ENCODE data around the gene ARIH1. TPM values are rescaled to one million over a fixed set of nuclear protein-coding genes. Genes with fewer than 3 reads are reported as not detected.
"Not testable (repeated sequence)": the region's sequence is repeated elsewhere in the genome, so short reads cannot be mapped to it uniquely, and the experiment has no call there.

The ARIH1 gene
- total RNA-seq (35.5 and 93.1 TPM in 2 replicates), polyA plus RNA-seq (132 and 163 TPM in 2 replicates)

- peak within 1 kb of the TSS; percentile 97 for H3K4me3 ChIP-seq
- peaks cover 17% of the 10 kb centered on the region for H3K4me1 ChIP-seq (ENCODE audit: low read depth)
- no peaks in the 10 kb centered on the region for H3K9me3 ChIP-seq (ENCODE audit: low read depth)
- peak; percentile 97 to 98 for DNase-seq (ENCODE audit: low read depth in 1 of 2, low spot score in 1 of 2)
- no peaks in the 10 kb centered on the region for H3K27me3 ChIP-seq
- TF ChIP-seq CTCF (IDR thresholded peaks at IDR 0.05; ENCODE audit: low read depth, low read length) = peak; percentile 42
- peak within 1 kb of the TSS; percentile 99 for H3K27ac ChIP-seq
- no peaks in the 10 kb centered on the region for H3K36me3 ChIP-seq
These were observed at the start of gene ARIH1 for GRCh38 chr15:72473614-72474465. Gene ARIH1 (plus strand): TSS chr15:72474330. CDS start chr15:72474640, 310 bp downstream.

- no peak overlapping the region for H3K27ac ChIP-seq
- H3K36me3 ChIP-seq = no peaks in the 10 kb centered on the region
- no peaks in the 10 kb centered on the region for H3K4me1 ChIP-seq (ENCODE audit: low read depth)
- H3K4me3 ChIP-seq = no peak overlapping the region
- no peak for TF ChIP-seq CTCF (IDR thresholded peaks at IDR 0.05; ENCODE audit: low read depth, low read length)
- DNase-seq (ENCODE audit: low read depth in 1 of 2, low spot score in 1 of 2) = no peak
- H3K27me3 ChIP-seq = no peaks in the 10 kb centered on the region
- H3K9me3 ChIP-seq (ENCODE audit: low read depth) = no peaks in the 10 kb centered on the region
These were observed 47.4 kb upstream of the ARIH1 start for GRCh38 chr15:72426753-72427152.

GRCh38 chr15:72437650-72438316 is 36.3 kb upstream of the ARIH1 start:
- no peaks in the 10 kb centered on the region for H3K9me3 ChIP-seq (ENCODE audit: low read depth)
- TF ChIP-seq CTCF (IDR thresholded peaks at IDR 0.05; ENCODE audit: low read depth, low read length) = no peak
- no peaks in the 10 kb centered on the region for H3K36me3 ChIP-seq
- H3K27ac ChIP-seq = no peak overlapping the region
- no peak overlapping the region for H3K4me3 ChIP-seq
- no peak for DNase-seq (ENCODE audit: low read depth in 1 of 2, low spot score in 1 of 2)
- no peaks in the 10 kb centered on the region for H3K27me3 ChIP-seq
- H3K4me1 ChIP-seq (ENCODE audit: low read depth) = no peaks in the 10 kb centered on the region

GRCh38 chr15:72442848-72443247 is 31.3 kb upstream of the ARIH1 start:
- H3K4me3 ChIP-seq; H3K4me1 ChIP-seq (ENCODE audit: low read depth); H3K27me3 ChIP-seq; H3K9me3 ChIP-seq (ENCODE audit: low read depth); H3K27ac ChIP-seq; DNase-seq (ENCODE audit: low read depth in 1 of 2, low spot score in 1 of 2); H3K36me3 ChIP-seq: not testable (repeated sequence)

GRCh38 chr15:72445426-72445825 is 28.7 kb upstream of the ARIH1 start:
- H3K27ac ChIP-seq = no peak overlapping the region
- DNase-seq (ENCODE audit: low read depth in 1 of 2, low spot score in 1 of 2) = peak; percentile 1 to 15
- no peaks in the 10 kb centered on the region for H3K4me1 ChIP-seq (ENCODE audit: low read depth)
- no peaks in the 10 kb centered on the region for H3K36me3 ChIP-seq
- TF ChIP-seq CTCF (IDR thresholded peaks at IDR 0.05; ENCODE audit: low read depth, low read length) = no peak
- no peak overlapping the region for H3K4me3 ChIP-seq
- H3K27me3 ChIP-seq = no peaks in the 10 kb centered on the region
- no peaks in the 10 kb centered on the region for H3K9me3 ChIP-seq (ENCODE audit: low read depth)

GRCh38 chr15:72450805-72451204 is 23.3 kb upstream of the ARIH1 start:
- Histone ChIP-seq H3K36me3 (no peaks in the 10 kb centered on the region), H3K27ac (no peak overlapping the region), H3K4me3 (no peak overlapping the region), H3K4me1 (ENCODE audit: low read depth) (no peaks in the 10 kb centered on the region), H3K9me3 (ENCODE audit: low read depth) (no peaks in the 10 kb centered on the region), H3K27me3 (peaks cover 3% of the 10 kb centered on the region)
- no peak for DNase-seq (ENCODE audit: low read depth in 1 of 2, low spot score in 1 of 2)
- no peak for TF ChIP-seq CTCF (IDR thresholded peaks at IDR 0.05; ENCODE audit: low read depth, low read length)
